K562 (cell line): ENCODE data around the gene C19orf85. TPM values are rescaled to one million over a fixed set of nuclear protein-coding genes. Genes with fewer than 3 reads are reported as not detected.

ENCODE experiments used
- ARID2 ChIP-seq: fragments of 450-650 bp; IDR thresholded peaks from 2 replicates; pipeline ENCODE4 v1.6.1; 2017; ENCODE audit warnings: antibody characterized with exemption, mild to moderate bottlenecking
- BRD4 ChIP-seq: fragments of 200-600 bp; sonication (generic); IDR thresholded peaks from 2 replicates; pipeline ENCODE4 v1.6.1; 2017; ENCODE audit warnings: inconsistent platforms
- CHD1 ChIP-seq: fragments of 200-600 bp; sonication (generic); IDR thresholded peaks from one replicate; pipeline ENCODE4 v1.6.1; 2012; ENCODE audit warnings: mild to moderate bottlenecking, moderate library complexity, low read length, inconsistent platforms
- DDX20 ChIP-seq: fragments of 450-650 bp; IDR thresholded peaks from 2 replicates; pipeline ENCODE4 v1.6.1; 2016; ENCODE audit warnings: missing genetic modification characterization, low read depth, mild to moderate bottlenecking, missing compliant biosample characterization, moderate library complexity
- ETS2 ChIP-seq: IDR thresholded peaks from 2 replicates; pipeline ENCODE4 v1.6.1; 2016; ENCODE audit warnings: borderline replicate concordance, missing genetic modification characterization, mild to moderate bottlenecking, moderate library complexity, missing compliant biosample characterization; ENCODE audit not compliant: poor library complexity, severe bottlenecking
- FOXM1 ChIP-seq, 2 experiments: fragments of 450-650 bp in 1 of 2; sonication (generic) in 1 of 2; formaldehyde crosslinking in 1 of 2; IDR thresholded peaks; 2 replicates each; pipeline versions ENCODE4 v1.6.1 to v1.9.0; 2017 to 2022; ENCODE audit warnings: low read depth in 2 of 2, mild to moderate bottlenecking in 2 of 2, missing genetic modification reagents in 1 of 2, moderate library complexity in 1 of 2
- MECOM ChIP-seq: fragments of 250-450 bp; sonication (Bioruptor Pico); IDR thresholded peaks from 2 replicates; pipeline ENCODE4 v1.8.0; 2022; ENCODE audit warnings: inconsistent platforms
- MIER1 ChIP-seq: fragments of 450-650 bp; IDR thresholded peaks from 2 replicates; pipeline ENCODE4 v1.6.1; 2016; ENCODE audit warnings: antibody characterized with exemption, mild to moderate bottlenecking, low read depth
- NCOA2 ChIP-seq, 2 experiments: fragments of 450-650 bp; IDR thresholded peaks; 2 replicates each; pipeline ENCODE4 v1.6.1; 2018; ENCODE audit warnings: mild to moderate bottlenecking in 2 of 2, moderate library complexity in 1 of 2; ENCODE audit not compliant: partially characterized antibody in 2 of 2
- POLR2AphosphoS2 ChIP-seq: IDR thresholded peaks from 2 replicates; pipeline ENCODE4 v1.6.1; 2012; ENCODE audit warnings: low read length, improper control_type of control experiment
- POLR2G ChIP-seq: fragments of 200-400 bp; formaldehyde crosslinking; IDR thresholded peaks from 2 replicates; pipeline ENCODE4 v1.6.1; 2017; ENCODE audit warnings: low read depth, mild to moderate bottlenecking, antibody characterized with exemption, low read length, moderate library complexity
- SMARCA5 ChIP-seq: fragments of 450-650 bp; IDR thresholded peaks from 2 replicates; pipeline ENCODE4 v1.6.1; 2016
- SOX6 ChIP-seq: fragments of 450-650 bp; IDR thresholded peaks from 2 replicates; pipeline ENCODE4 v1.6.1; 2014; ENCODE audit warnings: mild to moderate bottlenecking
- TAF15 ChIP-seq: fragments of 200-400 bp; formaldehyde crosslinking; IDR thresholded peaks from 2 replicates; pipeline ENCODE4 v1.6.1; 2017; ENCODE audit warnings: mild to moderate bottlenecking, low read depth, low read length, moderate library complexity
- TEAD1 ChIP-seq, 2 experiments: fragments of 450-650 bp in 1 of 2; sonication (generic) in 1 of 2; formaldehyde crosslinking; IDR thresholded peaks; 2 replicates each; pipeline versions ENCODE4 v1.4.0 to v1.8.0; 2020 to 2022; ENCODE audit warnings: mild to moderate bottlenecking in 2 of 2, missing genetic modification reagents in 1 of 2
- TRIM24 ChIP-seq, 2 experiments: fragments of 450-650 bp; IDR thresholded peaks; 2 replicates each; pipeline ENCODE4 v1.6.1; 2016
- WHSC1 ChIP-seq: IDR thresholded peaks from one replicate; pipeline ENCODE4 v1.6.1; 2012; ENCODE audit warnings: low read length, control low read depth, inconsistent platforms
- ZC3H8 ChIP-seq: fragments of 450-650 bp; IDR thresholded peaks from 2 replicates; pipeline ENCODE4 v1.6.1; 2017
- ZNF197 ChIP-seq: fragments of 200-800 bp; sonication (Bioruptor generic); IDR thresholded peaks from 2 replicates; pipeline ENCODE4 v1.6.1; 2016; ENCODE audit warnings: low read depth, missing genetic modification characterization, missing compliant biosample characterization
- ZNF263 ChIP-seq: sonication (generic); formaldehyde crosslinking; IDR thresholded peaks from 2 replicates; pipeline ENCODE4 v1.8.0; 2022; ENCODE audit warnings: mild to moderate bottlenecking, missing genetic modification reagents, borderline replicate concordance
- ZNF561 ChIP-seq: fragments of 450-650 bp; formaldehyde crosslinking; conservative IDR thresholded peaks from 2 replicates; pipeline ENCODE4 v1.4.0; 2020; ENCODE audit warnings: mild to moderate bottlenecking, moderate library complexity
- polyA plus RNA-seq, 8 experiments: library from polyadenylated mRNA; depleted of rRNA in 4 of 8; stranded (reverse) in 5 of 8; unstranded in 3 of 8; fragments of >200 nt; fragmentation: Nextera tagmentation in 2 of 8; fragmentation: Illumina TruSeq in 1 of 8; extraction: Ambion mirVana in 2 of 8; extraction: Trizol in 1 of 8; gene quantifications; 2 replicates each; pipeline versions ENCODE4 v1.2.1 to v1.2.3, GENCODE V29; 2011 to 2014; ENCODE audit warnings: inconsistent platforms in 1 of 8, missing spikeins in 1 of 8
- total RNA-seq, 7 experiments: library from RNA; depleted of rRNA in 6 of 7; stranded (reverse); fragments of >200 nt in 6 of 7; fragmentation: Illumina TruSeq in 2 of 7; extraction: Trizol in 2 of 7; gene quantifications; 2 replicates each; pipeline versions ENCODE4 v1.2.1 to v1.2.3, GENCODE V29; 2011 to 2021; ENCODE audit warnings: low replicate concordance in 1 of 7
- TF ChIP-seq, protein P1 (sequence below), 2 experiments: IDR thresholded peaks; 2 replicates each; pipeline ENCODE4 v1.6.1; 2012; ENCODE audit warnings: improper control_type of control experiment in 2 of 2, low read depth in 2 of 2, low read length in 2 of 2, borderline replicate concordance in 1 of 2
- TF ChIP-seq, protein P2 (sequence below), 3 experiments: fragments of 200-800 bp in 1 of 3; sonication (Bioruptor generic) in 1 of 3; sonication (generic) in 1 of 3; formaldehyde crosslinking in 1 of 3; IDR thresholded peaks; 2 replicates each; pipeline versions ENCODE4 v1.6.1 to v1.8.0; 2016 to 2022; ENCODE audit warnings: mild to moderate bottlenecking in 2 of 3, missing compliant biosample characterization in 2 of 3, missing genetic modification characterization in 2 of 3, missing genetic modification reagents in 1 of 3

Gene C19orf85
- total and polyA plus RNA-seq, 9 of the 15 experiments (the other 6 are each of a cell fraction or from before 2014, with no cell fraction given), result not detected

DNA sequence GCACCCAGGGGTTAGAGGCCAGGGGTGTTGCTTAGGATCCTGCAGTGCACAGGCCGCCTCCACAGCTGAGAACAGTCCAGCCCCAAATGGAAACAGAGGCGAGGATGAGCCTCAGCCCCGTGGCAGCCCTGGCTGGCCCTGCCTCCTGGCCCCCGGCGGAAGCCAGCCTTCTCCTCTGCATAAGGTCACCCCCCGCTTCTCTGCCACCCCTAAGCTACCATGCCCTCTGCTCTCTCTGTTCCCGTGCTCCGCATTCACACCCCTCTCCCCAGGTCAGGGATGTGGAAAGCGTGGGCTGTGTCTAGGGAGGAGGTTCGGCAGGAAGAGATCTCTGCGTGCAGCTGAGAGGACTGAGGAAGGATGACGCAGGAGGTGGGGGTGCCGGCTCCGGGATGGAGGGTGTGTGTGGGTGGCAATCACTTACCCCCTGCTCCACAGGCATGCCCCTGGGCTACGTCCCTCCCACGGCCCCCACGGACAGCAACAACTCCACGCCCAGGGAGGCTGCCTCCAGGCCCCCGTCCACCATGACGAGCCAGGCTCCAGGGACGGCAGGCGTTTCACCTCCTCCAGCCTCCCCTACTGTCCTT lies 29.7 kb upstream of the C19orf85 start (continued):
- TF ChIP-seq ARID2 (no peak), MIER1 (no peak), MECOM (no peak), SMARCA5 (no peak), TAF15 (no peak), BRD4 (no peak), ZNF197 (CRISPR knock-in tag) (no peak), NCOA2 (IDR thresholded peaks at IDR 0.05; ENCODE audit: partially characterized antibody in 2 of 2) (no peak), DDX20 (tag) (no peak), WHSC1 (no peak), CHD1 (no peak), ZC3H8 (no peak), TEAD1 (CRISPR knock-in tag; IDR thresholded peaks at IDR 0.05) (no peak), POLR2AphosphoS2 (no peak), TRIM24 (IDR thresholded peaks at IDR 0.05) (no peak), SOX6 (no peak), POLR2G (peak; percentile 67), ETS2 (tag) (no peak), FOXM1 (IDR thresholded peaks at IDR 0.05; ENCODE audit: low read depth) (no peak), FOXM1 (CRISPR knock-in tag; IDR thresholded peaks at IDR 0.05; ENCODE audit: low read depth) (no peak), ZNF561 (CRISPR knock-in tag) (no peak), ZNF263 (CRISPR knock-in tag) (peak; percentile 68; the same call in 1 of the 2 replicates)
- TF ChIP-seq, protein P1, sequence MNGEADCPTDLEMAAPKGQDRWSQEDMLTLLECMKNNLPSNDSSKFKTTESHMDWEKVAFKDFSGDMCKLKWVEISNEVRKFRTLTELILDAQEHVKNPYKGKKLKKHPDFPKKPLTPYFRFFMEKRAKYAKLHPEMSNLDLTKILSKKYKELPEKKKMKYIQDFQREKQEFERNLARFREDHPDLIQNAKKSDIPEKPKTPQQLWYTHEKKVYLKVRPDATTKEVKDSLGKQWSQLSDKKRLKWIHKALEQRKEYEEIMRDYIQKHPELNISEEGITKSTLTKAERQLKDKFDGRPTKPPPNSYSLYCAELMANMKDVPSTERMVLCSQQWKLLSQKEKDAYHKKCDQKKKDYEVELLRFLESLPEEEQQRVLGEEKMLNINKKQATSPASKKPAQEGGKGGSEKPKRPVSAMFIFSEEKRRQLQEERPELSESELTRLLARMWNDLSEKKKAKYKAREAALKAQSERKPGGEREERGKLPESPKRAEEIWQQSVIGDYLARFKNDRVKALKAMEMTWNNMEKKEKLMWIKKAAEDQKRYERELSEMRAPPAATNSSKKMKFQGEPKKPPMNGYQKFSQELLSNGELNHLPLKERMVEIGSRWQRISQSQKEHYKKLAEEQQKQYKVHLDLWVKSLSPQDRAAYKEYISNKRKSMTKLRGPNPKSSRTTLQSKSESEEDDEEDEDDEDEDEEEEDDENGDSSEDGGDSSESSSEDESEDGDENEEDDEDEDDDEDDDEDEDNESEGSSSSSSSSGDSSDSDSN (IDR thresholded peaks at IDR 0.05; ENCODE audit: borderline replicate concordance in 1 of 2, low read depth in 2 of 2, low read length in 2 of 2), result no peak
- TF ChIP-seq, protein P2, sequence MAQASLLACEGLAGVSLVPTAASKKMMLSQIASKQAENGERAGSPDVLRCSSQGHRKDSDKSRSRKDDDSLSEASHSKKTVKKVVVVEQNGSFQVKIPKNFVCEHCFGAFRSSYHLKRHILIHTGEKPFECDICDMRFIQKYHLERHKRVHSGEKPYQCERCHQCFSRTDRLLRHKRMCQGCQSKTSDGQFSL (CRISPR knock-in tag; IDR thresholded peaks at IDR 0.05), result peak; percentile 92
- TF ChIP-seq, protein P2 (tag; IDR thresholded peaks at IDR 0.05), result no peak; a peak in 1 of 4 replicates
